Measurements from ENCODE around the gene PHTF1. TPM values are rescaled to one million over a fixed set of nuclear protein-coding genes. Genes with fewer than 3 reads are reported as not detected.

Gene PHTF1
- total and polyA plus RNA-seq, 8 donors, result 3.9 to 48.2 (median 15.5) TPM

DNA sequence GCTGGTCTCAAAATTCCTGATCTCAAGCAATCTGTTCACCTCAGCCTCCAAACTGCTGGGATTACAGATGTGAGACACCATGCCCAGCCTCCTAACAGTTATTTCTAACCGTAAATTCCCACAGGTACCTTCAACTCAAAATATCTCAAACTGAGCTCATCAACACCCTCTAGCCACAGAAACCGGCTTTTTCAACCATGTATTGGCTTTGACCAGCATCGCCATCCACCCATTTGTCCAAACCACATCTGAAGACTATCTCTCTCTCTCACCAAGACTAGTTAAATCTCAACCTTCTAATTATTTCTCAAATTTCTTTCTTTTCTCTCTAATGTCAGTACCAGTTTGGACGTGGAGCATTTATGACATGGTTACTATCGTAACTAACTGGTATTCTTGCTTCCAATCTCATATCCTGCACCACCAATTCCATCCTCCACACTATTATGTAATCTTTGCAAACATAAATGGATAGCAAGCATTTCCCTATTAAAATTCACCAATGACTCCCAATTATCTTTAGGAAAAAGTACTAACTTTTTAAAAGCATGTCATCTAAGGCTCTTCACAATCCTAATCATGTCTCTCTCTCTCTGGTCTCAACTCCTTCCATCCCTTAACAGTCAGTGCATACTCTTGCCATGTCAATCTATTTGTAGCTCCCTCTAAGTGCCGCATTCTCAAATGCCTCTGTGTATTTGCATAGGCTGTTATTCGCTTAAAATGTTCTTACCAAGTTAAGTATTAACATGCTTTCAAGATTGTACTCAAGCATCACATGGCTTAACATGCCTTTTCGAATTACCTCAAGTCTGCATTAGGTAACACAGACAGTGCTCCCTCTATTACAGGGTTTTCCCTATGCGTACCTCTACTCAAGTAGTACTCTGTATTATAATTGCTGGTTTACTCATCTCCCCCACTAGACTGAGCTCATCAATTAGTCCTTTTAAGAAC is 34.9 kb upstream of the PHTF1 start:
- Histone ChIP-seq H3K27me3 (no peaks in the 10 kb centered on the region), H3K36me3 (peaks cover 10 to 38% (median 26%) of the 10 kb centered on the region in 4 donors), H3K4me3 (no peak overlapping the region), H3K9me3 (no peaks in the 10 kb centered on the region), H3K27ac (peak overlapping the region in 2 of 5 donors; percentile 2 to 39), H3K4me1 (peaks cover 6 to 46% (median 24%) of the 10 kb centered on the region in 4 donors)
- WGBS, 5 donors, result 56 to 72% (median 68%) methylated on average over 9 of the region's 9 CpGs
- TF ChIP-seq EP300 (IDR thresholded peaks at IDR 0.05) (no peak), CTCF (IDR thresholded peaks at IDR 0.05) (no peak), POLR2A (IDR thresholded peaks at IDR 0.05) (no peak), POLR2AphosphoS5 (IDR thresholded peaks at IDR 0.05) (peak in 1 of 3 donors; percentile 50)
- DNase-seq, result peak in 1 of 2 donors; percentile 63
- intact Hi-C loops (cut with DNase I; ENCODE audit: low total_unique reads), result no loop called here

- Histone ChIP-seq H3K4me1 (peaks cover 6 to 44% (median 25%) of the 10 kb centered on the region in 4 donors), H3K27ac (no peak overlapping the region)
- WGBS, 5 donors, result 60 to 89% (median 68%) methylated on average over 1 of the region's 1 CpG
Observed at GRCh38 chr1:113792986-113793385, 33.7 kb upstream of the PHTF1 start.

DNA sequence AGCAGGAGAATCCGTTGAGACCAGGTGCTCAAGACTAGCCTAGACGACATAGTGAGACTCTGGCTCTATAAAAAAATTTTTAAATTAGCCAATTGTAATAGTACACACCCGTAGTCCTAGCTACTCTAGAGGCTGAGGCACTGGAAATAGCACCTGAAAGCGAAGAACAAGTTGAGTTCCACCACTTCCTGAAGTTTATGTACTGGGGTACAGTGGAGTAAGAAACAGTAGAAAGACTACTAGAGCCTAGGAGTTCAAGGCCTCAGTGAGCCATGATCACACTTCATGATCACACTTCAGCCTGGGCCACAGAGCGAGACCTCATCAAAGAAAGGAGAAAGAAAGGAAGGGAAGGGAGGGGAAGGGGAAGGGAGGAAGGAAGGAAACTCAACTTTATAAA is 33.2 kb upstream of the PHTF1 start:
- Histone ChIP-seq H3K36me3 (peaks cover 7 to 34% (median 21%) of the 10 kb centered on the region in 4 donors), H3K4me3 (no peak overlapping the region), H3K9me3 (no peaks in the 10 kb centered on the region), H3K27me3 (no peaks in the 10 kb centered on the region), H3K4me1 (peaks cover 6 to 48% (median 25%) of the 10 kb centered on the region in 4 donors), H3K27ac (no peak overlapping the region)
- TF ChIP-seq POLR2A (IDR thresholded peaks at IDR 0.05) (no peak), CTCF (IDR thresholded peaks at IDR 0.05) (no peak), EP300 (IDR thresholded peaks at IDR 0.05) (no peak)
- WGBS, 5 donors, result 88 to 92% (median 90%) methylated on average over 5 of the region's 5 CpGs
- DNase-seq, result no peak
- intact Hi-C loops (cut with DNase I; ENCODE audit: low total_unique reads), result no loop called here

More at GRCh38 chr1:113792986-113793385, 33.7 kb upstream of the PHTF1 start:
- no peak for DNase-seq
- H3K27me3 ChIP-seq, result no peaks in the 10 kb centered on the region
- peaks cover 10 to 38% (median 26%) of the 10 kb centered on the region in 4 donors for H3K36me3 ChIP-seq
- TF ChIP-seq EP300 (IDR thresholded peaks at IDR 0.05), result no peak
- no peak for TF ChIP-seq POLR2AphosphoS5 (IDR thresholded peaks at IDR 0.05)
- TF ChIP-seq POLR2A (IDR thresholded peaks at IDR 0.05), result no peak
- TF ChIP-seq CTCF (IDR thresholded peaks at IDR 0.05), result no peak
- intact Hi-C loops (cut with DNase I; ENCODE audit: low total_unique reads), result no loop called here
- H3K4me3 ChIP-seq, result no peak overlapping the region
- no peaks in the 10 kb centered on the region for H3K9me3 ChIP-seq

GRCh38 chr1:113788802-113789201 is 29.5 kb upstream of the PHTF1 start:
- peaks cover 6 to 67% (median 29%) of the 10 kb centered on the region in 4 donors for H3K4me1 ChIP-seq
- intact Hi-C loops (cut with DNase I; ENCODE audit: low total_unique reads), result no loop called here
- DNase-seq, result no peak
- H3K4me3 ChIP-seq, result no peak overlapping the region
- H3K27ac ChIP-seq, result no peak overlapping the region
- peaks cover 0 to 5% (median 0%) of the 10 kb centered on the region in 4 donors for H3K36me3 ChIP-seq
- 62 to 82% (median 70%) methylated on average over 3 of the region's 3 CpGs for WGBS, 5 donors
- TF ChIP-seq EP300 (IDR thresholded peaks at IDR 0.05) (no peak), POLR2AphosphoS5 (IDR thresholded peaks at IDR 0.05) (no peak), CTCF (IDR thresholded peaks at IDR 0.05) (no peak), POLR2A (IDR thresholded peaks at IDR 0.05) (no peak)
- no peaks in the 10 kb centered on the region for H3K9me3 ChIP-seq
- H3K27me3 ChIP-seq, result no peaks in the 10 kb centered on the region

Measured in stomach (tissue), 9 donors.